SJSA1 (cell line): ENCODE results near the gene CHST11. TPM values are rescaled to one million over a fixed set of nuclear protein-coding genes. Genes with fewer than 3 reads are reported as not detected.
"Not testable (repeated sequence)": the region's sequence is repeated elsewhere in the genome, so short reads cannot be mapped to it uniquely, and the experiment has no call there.

Experiments used
- DNase-seq, 2 experiments: peaks; one replicate each; pipeline ENCODE4 v3.0.0-alpha.2; 2015 to 2020; ENCODE audit warnings: low spot score in 2 of 2, low read depth in 1 of 2
- H3K27ac ChIP-seq: fragments of 250-450 bp; sonication (Bioruptor Pico); 2 replicates; pipeline ENCODE4 v1.5.1; 2020; ENCODE audit warnings: mild to moderate bottlenecking, moderate library complexity
- H3K27me3 ChIP-seq: fragments of 250-450 bp; sonication (Bioruptor Pico); replicated peaks from 2 replicates; pipeline ENCODE4 v1.5.1; 2020; ENCODE audit warnings: mild to moderate bottlenecking, moderate library complexity
- H3K36me3 ChIP-seq: fragments of 250-450 bp; sonication (Bioruptor Pico); 2 replicates; pipeline ENCODE4 v1.5.1; 2020; ENCODE audit warnings: mild to moderate bottlenecking
- H3K4me1 ChIP-seq: fragments of 250-450 bp; sonication (Bioruptor Pico); replicated peaks from 2 replicates; pipeline ENCODE4 v1.6.1; 2021; ENCODE audit warnings: mild to moderate bottlenecking
- H3K4me3 ChIP-seq: fragments of 250-450 bp; sonication (Bioruptor Pico); 2 replicates; pipeline ENCODE4 v1.5.1; 2020; ENCODE audit warnings: mild to moderate bottlenecking
- H3K9me3 ChIP-seq: fragments of 250-450 bp; sonication (Bioruptor Pico); replicated peaks from 2 replicates; pipeline ENCODE4 v1.5.1; 2020; ENCODE audit warnings: mild to moderate bottlenecking
- total RNA-seq: library from RNA; depleted of rRNA; stranded (reverse); fragments of >200 nt; shearing (Covaris generic); gene quantifications from 2 replicates; pipeline ENCODE4 v1.2.3, GENCODE V29; 2014

The CHST11 gene
- total RNA-seq, 1 experiment from 2014 or later: 0.71 TPM

DNA sequence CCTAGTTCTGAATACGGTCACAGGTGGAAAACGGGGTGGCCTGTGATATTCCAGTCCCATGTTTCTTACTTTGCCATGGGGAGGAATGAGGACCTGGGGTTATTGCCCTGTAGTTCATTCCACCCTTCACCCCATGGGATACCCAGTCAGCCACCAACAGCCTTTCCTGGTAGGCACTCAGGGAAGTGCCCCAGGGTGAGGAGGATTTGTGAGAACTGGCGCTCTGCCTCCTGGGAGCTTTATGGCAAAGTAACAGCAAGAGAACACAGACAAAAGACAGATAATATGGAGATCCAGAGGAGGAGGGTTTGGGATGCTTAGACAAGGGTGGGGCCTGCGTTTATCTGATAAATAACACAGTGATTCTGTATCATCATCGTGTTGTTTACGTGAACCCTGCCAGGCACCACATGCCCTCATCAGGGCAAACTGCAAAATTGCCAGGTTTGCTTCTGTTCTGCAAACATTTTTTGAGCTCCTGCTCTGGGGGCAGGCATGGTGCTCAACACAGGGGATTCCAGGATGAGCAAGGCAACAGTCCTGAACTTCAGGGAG lies 277.9 kb downstream of the CHST11 start:
- DNase-seq: no peak
- no peaks in the 10 kb centered on the region for H3K27me3 ChIP-seq
- H3K4me3 ChIP-seq: no peak overlapping the region
- no peaks in the 10 kb centered on the region for H3K4me1 ChIP-seq
- H3K9me3 ChIP-seq: no peaks in the 10 kb centered on the region
- no peaks in the 10 kb centered on the region for H3K36me3 ChIP-seq
- no peak overlapping the region for H3K27ac ChIP-seq

DNA sequence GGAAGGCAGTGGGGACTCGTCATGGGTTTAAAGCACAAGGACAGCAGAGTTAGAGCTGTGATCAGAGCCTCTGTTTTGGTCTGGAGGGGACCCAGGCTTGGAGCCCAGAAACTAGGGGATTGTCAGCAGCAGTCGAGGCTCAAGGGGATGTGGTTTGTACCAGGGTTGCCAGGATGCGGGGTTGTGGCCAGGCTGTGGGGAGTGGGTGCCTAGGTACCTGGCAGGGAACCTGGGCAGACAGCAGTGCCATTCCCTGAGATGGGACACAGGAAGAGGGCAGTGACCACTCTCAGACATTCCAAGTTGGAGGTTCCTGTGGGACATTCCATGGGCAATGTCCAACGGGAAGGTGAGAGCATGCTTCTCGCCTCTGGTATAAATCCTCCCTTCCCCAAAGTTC lies 279.1 kb downstream of the CHST11 start:
- H3K36me3 ChIP-seq: no peaks in the 10 kb centered on the region
- no peak overlapping the region for H3K27ac ChIP-seq
- H3K9me3 ChIP-seq: no peaks in the 10 kb centered on the region
- no peak for DNase-seq
- H3K4me1 ChIP-seq: no peaks in the 10 kb centered on the region
- H3K4me3 ChIP-seq: no peak overlapping the region
- H3K27me3 ChIP-seq: no peaks in the 10 kb centered on the region

- Histone ChIP-seq H3K36me3 (no peaks in the 10 kb centered on the region), H3K4me3 (no peak overlapping the region), H3K27me3 (no peaks in the 10 kb centered on the region), H3K27ac (no peak overlapping the region), H3K4me1 (no peaks in the 10 kb centered on the region), H3K9me3 (no peaks in the 10 kb centered on the region)
- no peak for DNase-seq
Observed at GRCh38 chr12:104736307-104736706, 279.6 kb downstream of the CHST11 start.

GRCh38 chr12:104737113-104737512 lies 280.4 kb downstream of the CHST11 start:
- Histone ChIP-seq H3K4me3 (no peak overlapping the region), H3K36me3 (no peaks in the 10 kb centered on the region), H3K27me3 (no peaks in the 10 kb centered on the region), H3K27ac (no peak overlapping the region), H3K9me3 (no peaks in the 10 kb centered on the region), H3K4me1 (no peaks in the 10 kb centered on the region)
- DNase-seq: no peak

GRCh38 chr12:104737791-104738301 lies 281.1 kb downstream of the CHST11 start:
- Histone ChIP-seq H3K27me3 (no peaks in the 10 kb centered on the region), H3K4me3 (no peak overlapping the region), H3K27ac (no peak overlapping the region), H3K4me1 (no peaks in the 10 kb centered on the region), H3K9me3 (no peaks in the 10 kb centered on the region), H3K36me3 (no peaks in the 10 kb centered on the region)
- DNase-seq: no peak

- Histone ChIP-seq H3K27ac (no peak overlapping the region), H3K4me1 (no peaks in the 10 kb centered on the region), H3K27me3 (no peaks in the 10 kb centered on the region), H3K36me3 (no peaks in the 10 kb centered on the region), H3K4me3 (no peak overlapping the region), H3K9me3 (no peaks in the 10 kb centered on the region)
- DNase-seq: no peak
Observed at GRCh38 chr12:104738331-104738730, 281.6 kb downstream of the CHST11 start.

GRCh38 chr12:104738776-104739642 lies 282.3 kb downstream of the CHST11 start:
- Histone ChIP-seq H3K27ac (no peak overlapping the region), H3K36me3 (no peaks in the 10 kb centered on the region), H3K4me1 (no peaks in the 10 kb centered on the region), H3K27me3 (no peaks in the 10 kb centered on the region), H3K4me3 (no peak overlapping the region), H3K9me3 (no peaks in the 10 kb centered on the region)
- DNase-seq: no peak

GRCh38 chr12:104740668-104741067 lies 283.9 kb downstream of the CHST11 start:
- H3K4me3 ChIP-seq: no peak overlapping the region
- H3K9me3 ChIP-seq: no peaks in the 10 kb centered on the region
- DNase-seq: no peak
- H3K36me3 ChIP-seq: no peaks in the 10 kb centered on the region
- H3K4me1 ChIP-seq: no peaks in the 10 kb centered on the region
- H3K27ac ChIP-seq: no peak overlapping the region
- H3K27me3 ChIP-seq: no peaks in the 10 kb centered on the region

- no peaks in the 10 kb centered on the region for H3K9me3 ChIP-seq
- H3K36me3 ChIP-seq: no peaks in the 10 kb centered on the region
- H3K27ac ChIP-seq: no peak overlapping the region
- no peaks in the 10 kb centered on the region for H3K4me1 ChIP-seq
- no peak for DNase-seq
- H3K27me3 ChIP-seq: no peaks in the 10 kb centered on the region
- H3K4me3 ChIP-seq: no peak overlapping the region
Observed at GRCh38 chr12:104741077-104741476, 284.3 kb downstream of the CHST11 start.

GRCh38 chr12:104741497-104742367 lies 285.0 kb downstream of the CHST11 start:
- Histone ChIP-seq H3K27ac (no peak overlapping the region), H3K36me3 (no peaks in the 10 kb centered on the region), H3K27me3 (no peaks in the 10 kb centered on the region), H3K4me1 (no peaks in the 10 kb centered on the region), H3K9me3 (no peaks in the 10 kb centered on the region), H3K4me3 (no peak overlapping the region)
- DNase-seq: no peak

GRCh38 chr12:104742551-104743201 lies 285.9 kb downstream of the CHST11 start:
- Histone ChIP-seq H3K9me3 (no peaks in the 10 kb centered on the region), H3K4me1 (no peaks in the 10 kb centered on the region), H3K36me3 (no peaks in the 10 kb centered on the region), H3K4me3 (no peak overlapping the region), H3K27ac (no peak overlapping the region), H3K27me3 (no peaks in the 10 kb centered on the region)
- no peak for DNase-seq

GRCh38 chr12:104743202-104743580 lies 286.4 kb downstream of the CHST11 start:
- Histone ChIP-seq H3K27ac (no peak overlapping the region), H3K4me3 (no peak overlapping the region), H3K27me3 (no peaks in the 10 kb centered on the region), H3K9me3 (no peaks in the 10 kb centered on the region), H3K36me3 (no peaks in the 10 kb centered on the region), H3K4me1 (no peaks in the 10 kb centered on the region)
- no peak for DNase-seq

- not testable (repeated sequence) for DNase-seq, H3K4me3 ChIP-seq, H3K4me1 ChIP-seq, H3K9me3 ChIP-seq, H3K36me3 ChIP-seq, H3K27me3 ChIP-seq, H3K27ac ChIP-seq
Observed at GRCh38 chr12:104743753-104744548, 287.2 kb downstream of the CHST11 start.
